DOHH2 (cell line): ENCODE results near the gene IL22RA1.

ENCODE experiments used
- CTCF ChIP-seq: fragments of 200-600 bp; sonication (generic); IDR thresholded peaks from one replicate; pipeline ENCODE4 v1.5.1; 2014; ENCODE audit warnings: antibody characterized with exemption, mild to moderate bottlenecking, low read depth, low read length; ENCODE audit not compliant: poor library complexity, severe bottlenecking
- EZH2phosphoT487 ChIP-seq: fragments of 200-600 bp; sonication (generic); IDR thresholded peaks from 2 replicates; pipeline ENCODE4 v1.6.1; 2017; ENCODE audit warnings: borderline replicate concordance, mild to moderate bottlenecking, antibody characterized with exemption, low read length, moderate library complexity, mixed read lengths

GRCh38 chr1:24179251-24179840 lies 36.4 kb upstream of the IL22RA1 start:
- TF ChIP-seq CTCF (no peak), EZH2phosphoT487 (no peak)
